Fibroblast of lung (primary cell): ENCODE results near the gene TMCC1. TPM values are rescaled to one million over a fixed set of nuclear protein-coding genes. Genes with fewer than 3 reads are reported as not detected.

Experiments
- DNase-seq, 2 donors: peaks; one replicate each; pipeline versions ENCODE4 v3.0.0 to v3.0.0-alpha.2; 2010; ENCODE audit warnings: low read depth in 2 of 2
- H2AFZ ChIP-seq: 2 replicates; pipeline ENCODE4 v1.5.1; 2012; ENCODE audit warnings: low read length, control low read depth, inconsistent platforms
- H3K27ac ChIP-seq: 2 replicates; pipeline ENCODE4 v1.5.1; 2011; ENCODE audit warnings: low read length, control low read depth; ENCODE audit not compliant: insufficient read depth
- H3K27me3 ChIP-seq: 2 replicates; pipeline ENCODE4 v1.5.1; 2011; ENCODE audit warnings: mild to moderate bottlenecking, low read length; ENCODE audit not compliant: control insufficient read depth, insufficient read depth
- H3K36me3 ChIP-seq: 2 replicates; pipeline ENCODE4 v1.5.1; 2011; ENCODE audit warnings: low read length; ENCODE audit not compliant: control insufficient read depth, insufficient read depth
- H3K4me1 ChIP-seq: 2 replicates; pipeline ENCODE4 v1.5.1; 2011; ENCODE audit warnings: low read length; ENCODE audit not compliant: control insufficient read depth, insufficient read depth; ENCODE audit errors: extremely low read depth
- H3K4me2 ChIP-seq: 2 replicates; pipeline ENCODE4 v1.5.1; 2011; ENCODE audit warnings: low read length, control low read depth; ENCODE audit not compliant: insufficient read depth; ENCODE audit errors: extremely low read depth
- H3K4me3 ChIP-seq, 4 experiments: fragments of 200-600 bp in 1 of 4; sonication (generic) in 1 of 4; replicated peaks in 1 of 4; 2 replicates each; pipeline ENCODE4 v1.5.1; 2011 to 2016; ENCODE audit warnings: low read length in 4 of 4, low read depth in 3 of 4, mild to moderate bottlenecking in 3 of 4, control low read depth in 2 of 4, inconsistent platforms in 1 of 4, mixed read lengths in 1 of 4; ENCODE audit not compliant: insufficient read depth in 1 of 4; ENCODE audit errors: control extremely low read depth in 1 of 4
- H3K79me2 ChIP-seq: 2 replicates; pipeline ENCODE4 v1.5.1; 2012; ENCODE audit warnings: mild to moderate bottlenecking, low read length, inconsistent platforms; ENCODE audit not compliant: control insufficient read depth, insufficient read depth
- H3K9ac ChIP-seq: 2 replicates; pipeline ENCODE4 v1.5.1; 2011; ENCODE audit warnings: mild to moderate bottlenecking, low read length, control low read depth; ENCODE audit not compliant: insufficient read depth
- H3K9me3 ChIP-seq: 2 replicates; pipeline ENCODE4 v1.5.1; 2012; ENCODE audit warnings: low read depth, low read length; ENCODE audit not compliant: control insufficient read depth, insufficient read depth
- H4K20me1 ChIP-seq: 2 replicates; pipeline ENCODE4 v1.5.1; 2011; ENCODE audit warnings: low read length; ENCODE audit not compliant: control insufficient read depth, insufficient read depth; ENCODE audit errors: extremely low read depth
- CTCF ChIP-seq, 2 donors: IDR thresholded peaks in 1 of 2; conservative IDR thresholded peaks in 1 of 2; 1 replicate in 1 of 2; 2 replicates in 1 of 2; pipeline ENCODE4 v1.5.1; 2011 to 2012; ENCODE audit warnings: low read length in 2 of 2, control low read depth in 1 of 2, inconsistent platforms in 1 of 2, low read depth in 1 of 2, mild to moderate bottlenecking in 1 of 2
- EZH2 ChIP-seq: IDR thresholded peaks from 2 replicates; pipeline ENCODE4 v1.5.1; 2012; ENCODE audit warnings: low read length, control low read depth, mild to moderate bottlenecking; ENCODE audit errors: missing control alignments
- polyA plus RNA-seq, 2 donors: library from polyadenylated mRNA; depleted of rRNA in 1 of 2; stranded (reverse) in 1 of 2; unstranded in 1 of 2; fragments of >200 nt; gene quantifications; 2 replicates each; pipeline ENCODE4 v1.2.1, GENCODE V29; 2011 to 2012; ENCODE audit warnings: missing spikeins in 1 of 2
- total RNA-seq: library from RNA; depleted of rRNA; stranded (reverse); fragments of >200 nt; gene quantifications from 2 replicates; pipeline ENCODE4 v1.2.1, GENCODE V29; 2014

The TMCC1 gene
- total and polyA plus RNA-seq, 2 donors (not counting 1 experiment from before 2014, with no cell fraction given), result 16.2 to 16.8 TPM

GRCh38 chr3:129722527-129722926 lies 171.0 kb downstream of the TMCC1 start:
- H3K36me3 ChIP-seq, result no peaks in the 10 kb centered on the region
- H4K20me1 ChIP-seq, result no peaks in the 10 kb centered on the region
- H3K4me3 ChIP-seq, result peak overlapping the region in 1 of 4 experiments; percentile 5
- no peak overlapping the region for H3K27ac ChIP-seq
- H3K79me2 ChIP-seq, result no peaks in the 10 kb centered on the region
- H3K9ac ChIP-seq, result no peak overlapping the region
- no peak overlapping the region for H2AFZ ChIP-seq
- H3K4me2 ChIP-seq, result no peak overlapping the region
- DNase-seq, result no peak
- no peaks in the 10 kb centered on the region for H3K9me3 ChIP-seq
- H3K4me1 ChIP-seq, result no peaks in the 10 kb centered on the region
- TF ChIP-seq CTCF (conservative IDR thresholded peaks at IDR 0.05 in 1 of 2, IDR thresholded peaks at IDR 0.05 in 1 of 2; ENCODE audit: low read depth in 1 of 2, low read length in 2 of 2), result no peak
- TF ChIP-seq EZH2, result no peak
- no peaks in the 10 kb centered on the region for H3K27me3 ChIP-seq

- Histone ChIP-seq H3K36me3 (no peaks in the 10 kb centered on the region), H2AFZ (no peak overlapping the region), H3K4me2 (no peak overlapping the region), H3K27me3 (no peaks in the 10 kb centered on the region), H3K9ac (no peak overlapping the region), H4K20me1 (no peaks in the 10 kb centered on the region), H3K9me3 (no peaks in the 10 kb centered on the region), H3K4me1 (no peaks in the 10 kb centered on the region), H3K4me3 (no peak overlapping the region), H3K27ac (no peak overlapping the region), H3K79me2 (no peaks in the 10 kb centered on the region)
- no peak for DNase-seq
- TF ChIP-seq EZH2 (no peak), CTCF (conservative IDR thresholded peaks at IDR 0.05 in 1 of 2, IDR thresholded peaks at IDR 0.05 in 1 of 2; ENCODE audit: low read depth in 1 of 2, low read length in 2 of 2) (no peak)
Measured at GRCh38 chr3:129718201-129718600, 175.3 kb downstream of the TMCC1 start.

- Histone ChIP-seq H3K4me1 (no peaks in the 10 kb centered on the region), H3K4me2 (no peak overlapping the region), H3K9me3 (no peaks in the 10 kb centered on the region), H3K27ac (no peak overlapping the region), H3K4me3 (no peak overlapping the region), H3K79me2 (no peaks in the 10 kb centered on the region), H3K9ac (no peak overlapping the region), H2AFZ (no peak overlapping the region), H3K27me3 (no peaks in the 10 kb centered on the region), H4K20me1 (no peaks in the 10 kb centered on the region), H3K36me3 (no peaks in the 10 kb centered on the region)
- TF ChIP-seq CTCF (conservative IDR thresholded peaks at IDR 0.05 in 1 of 2, IDR thresholded peaks at IDR 0.05 in 1 of 2; ENCODE audit: low read depth in 1 of 2, low read length in 2 of 2) (no peak), EZH2 (no peak)
- no peak for DNase-seq
Measured at GRCh38 chr3:129715854-129716253, 177.7 kb downstream of the TMCC1 start.
